GM12878 (cell line): ENCODE data around the gene CD200R1. TPM values are rescaled to one million over a fixed set of nuclear protein-coding genes. Genes with fewer than 3 reads are reported as not detected.
A peak's percentile ranks its signal among the peaks of the same experiment; 100 is the strongest.

Source experiments
- ATAC-seq: fragments of 200-7000 bp; cut with Tn5 transposase; 3 replicates; pipeline ENCODE4 v1.9.1; 2020; ENCODE audit warnings: mild to moderate bottlenecking, moderate library complexity
- BruUV-seq: library from RNA; stranded (reverse); fragments of 400-500 nt; replicated peaks from 2 replicates; lab custom pipeline; 2021; lab: Mats Ljungman, UMichigan
- CTCF ChIA-PET: fragments of 300-600 bp; sonication (Branson Sonifier 250); formaldehyde crosslinking; extraction: SDS; loops from one replicate; lab custom pipeline; 2021; ENCODE audit warnings: inconsistent platforms; lab: Yijun Ruan, JAX
- POLR2A ChIA-PET: fragments of 350-600 bp; formaldehyde crosslinking; extraction: SDS; loops from one replicate; lab custom pipeline; 2021; ENCODE audit warnings: inconsistent platforms; lab: Charles Lee
- RAD21 ChIA-PET: fragments of 300-600 bp; sonication (Branson Sonifier 250); formaldehyde crosslinking; loops from one replicate; lab custom pipeline; 2023; ENCODE audit warnings: antibody characterized with exemption; ENCODE audit not compliant: unreplicated experiment; lab: Charles Lee
- SMC1A ChIA-PET: fragments of 300-600 bp; sonication (Branson Sonifier 250); formaldehyde crosslinking; loops from one replicate; lab custom pipeline; 2023; ENCODE audit not compliant: unreplicated experiment, uncharacterized antibody; lab: Charles Lee
- DNase-seq: peaks from one replicate; pipeline ENCODE4 v3.0.0-alpha.2; 2011; ENCODE audit warnings: low read depth, low spot score
- FAIRE-seq: peaks from 3 replicates; lab custom pipeline; 2011; peaks lifted over from hg19 to GRCh38; lab: Jason Lieb, UNC
- H2AFZ ChIP-seq: 2 replicates; pipeline ENCODE4 v1.6.0; 2011; ENCODE audit warnings: low read depth, low read length, control low read depth; ENCODE audit not compliant: control insufficient read depth
- H3K27ac ChIP-seq: 2 replicates; pipeline ENCODE4 v1.5.1; 2011; ENCODE audit warnings: control low read depth; ENCODE audit not compliant: control insufficient read depth, insufficient read depth
- H3K27me3 ChIP-seq, 2 experiments: replicated peaks in 1 of 2; 2 replicates each; pipeline versions ENCODE4 v1.6.0 to v1.6.1; 2011; ENCODE audit warnings: low read length in 1 of 2; ENCODE audit not compliant: control insufficient read depth in 2 of 2, insufficient read depth in 2 of 2
- H3K36me3 ChIP-seq, 2 experiments: 2 replicates each; pipeline ENCODE4 v1.5.1; 2011; ENCODE audit warnings: low read length in 1 of 2; ENCODE audit not compliant: control insufficient read depth in 2 of 2, insufficient read depth in 2 of 2
- H3K4me1 ChIP-seq: 2 replicates; pipeline ENCODE4 v1.6.1; 2011; ENCODE audit warnings: mild to moderate bottlenecking, low read length, moderate library complexity, mixed read lengths; ENCODE audit not compliant: control insufficient read depth, insufficient read depth
- H3K4me2 ChIP-seq: 2 replicates; pipeline ENCODE4 v1.6.0; 2011; ENCODE audit warnings: control low read depth; ENCODE audit not compliant: control insufficient read depth, insufficient read depth
- H3K4me3 ChIP-seq: fragments of 200-600 bp; sonication (generic); 2 replicates; pipeline ENCODE4 v1.5.1; 2016
- H3K79me2 ChIP-seq: 2 replicates; pipeline ENCODE4 v1.6.0; 2011; ENCODE audit warnings: low read length; ENCODE audit not compliant: control insufficient read depth, insufficient read depth
- H3K9ac ChIP-seq: 2 replicates; pipeline ENCODE4 v1.8.0; 2011; ENCODE audit warnings: low read length, control low read depth, mixed read lengths; ENCODE audit not compliant: control insufficient read depth, insufficient read depth
- H3K9me3 ChIP-seq: replicated peaks from 3 replicates; pipeline ENCODE4 v1.5.1; 2011; ENCODE audit warnings: mild to moderate bottlenecking, low read length; ENCODE audit not compliant: control insufficient read depth, insufficient read depth
- H4K20me1 ChIP-seq: 2 replicates; pipeline ENCODE4 v1.6.0; 2011; ENCODE audit not compliant: control insufficient read depth, insufficient read depth
- BCLAF1 ChIP-seq: fragments of 450-650 bp; IDR thresholded peaks from 2 replicates; pipeline ENCODE4 v1.6.1; 2017; ENCODE audit warnings: antibody characterized with exemption, mild to moderate bottlenecking, moderate library complexity
- CUX1 ChIP-seq: IDR thresholded peaks from 2 replicates; pipeline ENCODE4 v1.6.1; 2012; ENCODE audit warnings: improper control_type of control experiment, low read depth, low read length; ENCODE audit not compliant: insufficient replicate concordance
- POU2F2 ChIP-seq: IDR thresholded peaks from 3 replicates; pipeline ENCODE4 v1.6.1; 2011; ENCODE audit warnings: low read depth, mild to moderate bottlenecking, low read length, borderline replicate concordance
- in situ Hi-C: fragments of 300-500 bp; cut with MboI; formaldehyde crosslinking; loops from 9 replicates; pipeline ENCODE4 v1.14.3; 2018; ENCODE audit warnings: mixed read lengths
- intact Hi-C: fragments of 100-400 bp; cut with micrococcal nuclease; formaldehyde crosslinking; loops from one replicate; pipeline ENCODE4 v1.14.2; 2022; ENCODE audit not compliant: unreplicated experiment
- polyA plus RNA-seq, 11 experiments: library from polyadenylated mRNA; depleted of rRNA in 4 of 11; unstranded in 6 of 11; stranded (reverse) in 5 of 11; fragments of >200 nt; fragmentation: Nextera tagmentation in 4 of 11; fragmentation: Illumina TruSeq in 1 of 11; extraction: Ambion mirVana in 4 of 11; extraction: Trizol in 1 of 11; gene quantifications; 1 replicate in 1 of 11; 2 replicates in 10 of 11; pipeline versions ENCODE4 v1.2.1 to v1.2.3, GENCODE V29; 2011 to 2016; ENCODE audit warnings: inconsistent platforms in 2 of 11, missing spikeins in 2 of 11, low read depth in 1 of 11
- total RNA-seq, 4 experiments: library from RNA; depleted of rRNA in 3 of 4; stranded (reverse); fragments of >200 nt in 3 of 4; fragmentation: Illumina TruSeq in 1 of 4; extraction: Trizol in 1 of 4; gene quantifications; 2 replicates each; pipeline versions ENCODE4 v1.2.1 to v1.2.3, GENCODE V29; 2013 to 2021
- TF ChIP-seq, protein P1 (sequence below): fragments of 450-650 bp; IDR thresholded peaks from 2 replicates; pipeline ENCODE4 v1.6.1; 2018; ENCODE audit warnings: borderline replicate concordance, mild to moderate bottlenecking; ENCODE audit not compliant: partially characterized antibody

Gene CD200R1
- total and polyA plus RNA-seq, 10 of the 15 experiments (the other 5 are each of a cell fraction or from before 2014, with no cell fraction given) = 0.15 to 1.1 (median 0.88) TPM

GRCh38 chr3:112874725-112875124, 100.2 kb downstream of the CD200R1 start:
- Histone ChIP-seq H3K4me2 (peak overlapping the region; percentile 52), H3K79me2 (no peaks in the 10 kb centered on the region), H3K4me1 (peaks cover 7% of the 10 kb centered on the region), H3K9ac (peak overlapping the region; percentile 36; the same call in 1 of the 2 replicates)
- CTCF ChIA-PET = interaction anchor here (0.9 kb wide), 1 partner anchor 140 kb away, joined by 3 read pairs; no protein-coding TSS in a partner anchor
- TF ChIP-seq, protein P1, sequence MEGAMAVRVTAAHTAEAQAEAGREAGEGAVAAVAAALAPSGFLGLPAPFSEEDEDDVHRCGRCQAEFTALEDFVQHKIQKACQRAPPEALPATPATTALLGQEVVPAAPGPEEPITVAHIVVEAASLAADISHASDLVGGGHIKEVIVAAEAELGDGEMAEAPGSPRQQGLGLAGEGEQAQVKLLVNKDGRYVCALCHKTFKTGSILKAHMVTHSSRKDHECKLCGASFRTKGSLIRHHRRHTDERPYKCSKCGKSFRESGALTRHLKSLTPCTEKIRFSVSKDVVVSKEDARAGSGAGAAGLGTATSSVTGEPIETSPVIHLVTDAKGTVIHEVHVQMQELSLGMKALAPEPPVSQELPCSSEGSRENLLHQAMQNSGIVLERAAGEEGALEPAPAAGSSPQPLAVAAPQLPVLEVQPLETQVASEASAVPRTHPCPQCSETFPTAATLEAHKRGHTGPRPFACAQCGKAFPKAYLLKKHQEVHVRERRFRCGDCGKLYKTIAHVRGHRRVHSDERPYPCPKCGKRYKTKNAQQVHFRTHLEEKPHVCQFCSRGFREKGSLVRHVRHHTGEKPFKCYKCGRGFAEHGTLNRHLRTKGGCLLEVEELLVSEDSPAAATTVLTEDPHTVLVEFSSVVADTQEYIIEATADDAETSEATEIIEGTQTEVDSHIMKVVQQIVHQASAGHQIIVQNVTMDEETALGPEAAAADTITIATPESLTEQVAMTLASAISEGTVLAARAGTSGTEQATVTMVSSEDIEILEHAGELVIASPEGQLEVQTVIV = no peak
- TF ChIP-seq BCLAF1 (no peak), CUX1 (no peak), POU2F2 (no peak)
- TF ChIP-seq, all 136 proteins: peak for 0
- intact Hi-C loops = loop anchor here (5.0 kb wide), 2 partner anchors 98 to 197 kb away; no protein-coding TSS in a partner anchor
- BruUV-seq = no TSS peak
- in situ Hi-C loops = no loop called here
- POLR2A ChIA-PET = interaction anchor here (0.8 to 2.3 kb wide), 2 partner anchors 9 to 33 kb away, joined by 3 to 6 read pairs; no protein-coding TSS in a partner anchor
- peak overlapping the region; percentile 46; the same call in 1 of the 2 replicates for H3K4me3 ChIP-seq
- H3K27ac ChIP-seq = peak overlapping the region; percentile 56; the same call in 1 of the 2 replicates
- H4K20me1 ChIP-seq = no peaks in the 10 kb centered on the region
- FAIRE-seq (peak; percentile 78), DNase-seq (no peak), ATAC-seq (peak; percentile 74)
- H3K9me3 ChIP-seq = peaks cover 3% of the 10 kb centered on the region
- no peaks in the 10 kb centered on the region for H3K36me3 ChIP-seq
- no peaks in the 10 kb centered on the region for H3K27me3 ChIP-seq
- RAD21 ChIA-PET = interaction anchor here (1.2 kb wide), 1 partner anchor 22 kb away, joined by 3 read pairs; no protein-coding TSS in a partner anchor
- SMC1A ChIA-PET = no interaction called here
- peak overlapping the region; percentile 56; the same call in 1 of the 2 replicates for H2AFZ ChIP-seq
